Measurements from ENCODE around the gene HTRA3.

HTRA3 gene

GRCh38 chr4:8291036-8291682, 21.6 kb downstream of the HTRA3 start:
- POLR2A ChIA-PET (ENCODE audit: low non-redundant PET): no interaction called here

GRCh38 chr4:8291701-8292477, 22.3 kb downstream of the HTRA3 start:
- TF ChIP-seq, protein P1, sequence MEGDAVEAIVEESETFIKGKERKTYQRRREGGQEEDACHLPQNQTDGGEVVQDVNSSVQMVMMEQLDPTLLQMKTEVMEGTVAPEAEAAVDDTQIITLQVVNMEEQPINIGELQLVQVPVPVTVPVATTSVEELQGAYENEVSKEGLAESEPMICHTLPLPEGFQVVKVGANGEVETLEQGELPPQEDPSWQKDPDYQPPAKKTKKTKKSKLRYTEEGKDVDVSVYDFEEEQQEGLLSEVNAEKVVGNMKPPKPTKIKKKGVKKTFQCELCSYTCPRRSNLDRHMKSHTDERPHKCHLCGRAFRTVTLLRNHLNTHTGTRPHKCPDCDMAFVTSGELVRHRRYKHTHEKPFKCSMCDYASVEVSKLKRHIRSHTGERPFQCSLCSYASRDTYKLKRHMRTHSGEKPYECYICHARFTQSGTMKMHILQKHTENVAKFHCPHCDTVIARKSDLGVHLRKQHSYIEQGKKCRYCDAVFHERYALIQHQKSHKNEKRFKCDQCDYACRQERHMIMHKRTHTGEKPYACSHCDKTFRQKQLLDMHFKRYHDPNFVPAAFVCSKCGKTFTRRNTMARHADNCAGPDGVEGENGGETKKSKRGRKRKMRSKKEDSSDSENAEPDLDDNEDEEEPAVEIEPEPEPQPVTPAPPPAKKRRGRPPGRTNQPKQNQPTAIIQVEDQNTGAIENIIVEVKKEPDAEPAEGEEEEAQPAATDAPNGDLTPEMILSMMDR (conservative IDR thresholded peaks at IDR 0.05; ENCODE audit: low read depth): no peak
- CTCF ChIA-PET: interaction anchor here (0.6 kb wide), 1 partner anchor 50 kb away, joined by 4 read pairs; no protein-coding TSS in a partner anchor

More at GRCh38 chr4:8291036-8291682, 21.6 kb downstream of the HTRA3 start:
- DNase-seq (ENCODE audit: low spot score): no peak
- H3K27ac ChIP-seq: no peak overlapping the region
- CTCF ChIA-PET: no interaction called here
- TF ChIP-seq, protein P1 (conservative IDR thresholded peaks at IDR 0.05; ENCODE audit: low read depth): no peak

DNA sequence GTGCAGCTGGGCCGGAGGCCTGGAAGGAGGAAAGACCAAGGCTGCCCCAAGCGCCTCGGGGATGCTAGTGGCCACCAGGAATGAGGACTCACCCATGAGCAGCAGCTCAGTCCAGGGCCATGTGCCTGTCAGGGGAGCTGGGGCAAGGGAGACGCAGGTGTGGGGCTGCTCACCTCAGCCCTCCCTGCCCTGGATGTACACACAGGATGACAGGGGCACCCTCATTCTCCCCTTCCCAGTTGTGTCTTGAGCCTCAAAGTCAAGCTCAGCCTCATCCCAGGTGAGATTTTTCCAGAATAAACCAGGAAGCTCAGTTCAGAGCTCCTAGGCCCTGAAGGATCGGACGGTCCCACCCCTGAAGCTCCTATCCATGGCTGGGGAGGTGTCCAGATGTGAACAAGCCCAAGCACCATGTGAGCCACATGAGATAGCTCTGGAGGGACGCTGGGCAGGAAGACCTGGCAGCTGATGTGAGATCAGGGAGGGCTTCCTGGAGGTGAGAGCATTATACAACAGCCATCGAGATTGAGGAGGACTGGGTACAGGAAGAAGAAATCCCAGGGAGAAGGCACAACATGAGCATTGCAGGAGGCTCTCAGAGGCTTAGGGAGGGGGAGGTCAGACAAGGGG, 23.0 kb downstream of the HTRA3 start:
- no peak overlapping the region for H3K27ac ChIP-seq
- POLR2A ChIA-PET (ENCODE audit: low non-redundant PET): no interaction called here
- TF ChIP-seq, protein P1 (conservative IDR thresholded peaks at IDR 0.05; ENCODE audit: low read depth): no peak
- CTCF ChIA-PET: interaction anchor here (0.6 kb wide), 1 partner anchor 51 kb away, joined by 4 read pairs; no protein-coding TSS in a partner anchor
- no peak for DNase-seq (ENCODE audit: low spot score)

More at GRCh38 chr4:8291701-8292477, 22.3 kb downstream of the HTRA3 start:
- no peak overlapping the region for H3K27ac ChIP-seq
- DNase-seq (ENCODE audit: low spot score): no peak
- POLR2A ChIA-PET (ENCODE audit: low non-redundant PET): no interaction called here

GRCh38 chr4:8293131-8293975, 23.8 kb downstream of the HTRA3 start:
- no peak overlapping the region for H3K27ac ChIP-seq
- no peak for DNase-seq (ENCODE audit: low spot score)
- CTCF ChIA-PET: no interaction called here
- TF ChIP-seq, protein P1 (conservative IDR thresholded peaks at IDR 0.05; ENCODE audit: low read depth): no peak
- POLR2A ChIA-PET (ENCODE audit: low non-redundant PET): no interaction called here

- ChIA-PET CTCF (no interaction called here), POLR2A (ENCODE audit: low non-redundant PET) (no interaction called here)
- TF ChIP-seq, protein P1 (conservative IDR thresholded peaks at IDR 0.05; ENCODE audit: low read depth): no peak
- no peak for DNase-seq (ENCODE audit: low spot score)
- H3K27ac ChIP-seq: no peak overlapping the region
Measured at GRCh38 chr4:8294036-8294435, 24.5 kb downstream of the HTRA3 start.

DNA sequence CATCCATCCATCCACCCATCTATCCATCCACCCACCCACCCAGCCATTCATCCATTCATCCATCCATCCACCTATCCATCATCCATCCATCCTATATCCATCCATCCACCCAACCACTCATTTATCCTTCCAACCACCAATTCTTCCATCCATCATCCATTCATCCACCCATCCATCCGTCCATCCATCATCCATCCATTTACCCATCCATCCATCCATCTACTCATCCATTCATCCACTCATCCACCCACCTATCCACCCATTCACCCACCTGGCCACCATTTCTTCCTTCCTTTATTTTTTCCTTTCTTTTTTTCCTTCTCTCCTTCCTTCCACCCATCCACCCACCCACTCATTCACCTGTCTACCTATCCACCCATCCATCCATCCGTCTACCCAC, 25.2 kb downstream of the HTRA3 start:
- ChIA-PET POLR2A (ENCODE audit: low non-redundant PET) (no interaction called here), CTCF (no interaction called here)
- TF ChIP-seq, protein P1 (conservative IDR thresholded peaks at IDR 0.05; ENCODE audit: low read depth): no peak
- no peak for DNase-seq (ENCODE audit: low spot score)
- no peak overlapping the region for H3K27ac ChIP-seq

Measured in RWPE1 (cell line).